ENCODE data around the gene BLNK.

Gene BLNK

DNA sequence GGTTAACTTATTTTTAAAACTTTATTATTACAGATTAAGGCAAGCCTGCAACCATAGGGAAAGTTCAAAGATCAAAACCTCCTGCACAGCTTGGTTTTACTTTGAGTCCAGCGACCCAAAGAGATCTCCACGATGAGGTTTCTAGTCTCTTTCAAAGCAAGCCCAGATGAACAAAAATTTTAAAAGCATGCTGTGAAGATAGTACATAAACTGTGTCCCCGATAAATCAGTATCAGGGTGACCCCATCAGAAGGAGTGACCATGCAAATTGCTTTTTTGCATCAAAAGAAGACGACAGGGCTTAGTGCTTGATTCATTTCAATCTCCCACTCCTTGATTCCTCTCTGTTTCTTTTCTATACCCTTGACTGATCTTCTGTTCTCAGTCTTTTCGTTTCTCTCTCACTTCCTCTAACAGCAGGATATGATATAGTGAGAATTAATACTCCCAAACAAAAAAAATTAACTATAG is 16.8 kb upstream of the BLNK start:
- no peak for DNase-seq (ENCODE audit: low read depth in 2 of 2)

DNA sequence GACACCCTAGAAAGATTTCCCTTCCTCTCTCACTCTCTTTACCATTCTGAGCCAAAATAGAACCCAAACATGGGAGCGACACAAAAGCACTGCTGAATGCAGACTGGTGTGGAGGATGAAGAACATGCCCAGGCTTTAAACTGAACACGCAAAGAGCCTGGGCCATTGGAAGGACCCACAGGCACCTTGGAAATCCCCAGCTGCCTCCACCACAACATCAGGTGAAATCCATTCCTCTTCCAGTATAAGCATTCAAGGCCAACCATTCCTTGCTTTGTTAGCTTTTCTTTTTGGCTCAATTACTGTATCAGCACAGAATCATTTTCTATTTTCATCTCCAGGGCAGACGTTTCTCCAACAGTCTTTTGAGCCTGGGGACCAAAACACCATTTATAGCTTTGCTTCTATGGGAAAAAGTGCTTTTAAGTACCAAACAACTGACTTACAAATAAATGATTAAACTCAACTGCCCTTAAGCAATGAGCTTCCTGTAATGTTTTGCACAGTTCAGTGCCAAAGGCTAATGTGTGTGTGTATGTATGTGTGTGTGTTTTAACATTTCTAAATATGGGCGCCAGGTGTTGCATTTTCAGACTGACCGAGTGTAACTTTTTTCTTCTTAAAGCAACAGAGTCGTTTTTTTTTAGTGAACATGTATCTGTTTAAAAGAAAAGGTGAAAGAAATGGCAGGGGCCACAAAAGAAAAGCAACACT is 16.2 kb upstream of the BLNK start:
- no peak for DNase-seq (ENCODE audit: low read depth in 2 of 2)

DNA sequence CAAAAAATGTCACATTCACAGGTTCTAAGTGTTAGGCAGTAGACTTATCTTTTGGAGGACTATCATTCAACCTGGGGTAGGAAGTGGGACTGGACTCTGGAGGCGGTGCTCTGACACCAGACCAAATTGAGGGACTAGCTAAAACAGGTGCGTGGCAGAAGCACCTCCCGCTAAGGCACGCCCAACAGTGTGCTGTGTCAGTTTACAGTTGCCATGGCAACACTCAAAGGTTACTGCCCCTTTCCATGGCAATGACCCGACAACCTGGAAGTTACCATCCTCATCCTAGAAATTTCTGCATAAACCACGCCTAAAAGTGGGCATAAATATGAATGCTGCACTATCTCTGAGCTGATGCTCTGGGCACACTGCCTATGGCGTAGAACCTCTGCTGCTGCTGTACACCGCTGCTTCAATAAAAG is 14.0 kb upstream of the BLNK start:
- no peak for DNase-seq (ENCODE audit: low read depth in 2 of 2)

DNA sequence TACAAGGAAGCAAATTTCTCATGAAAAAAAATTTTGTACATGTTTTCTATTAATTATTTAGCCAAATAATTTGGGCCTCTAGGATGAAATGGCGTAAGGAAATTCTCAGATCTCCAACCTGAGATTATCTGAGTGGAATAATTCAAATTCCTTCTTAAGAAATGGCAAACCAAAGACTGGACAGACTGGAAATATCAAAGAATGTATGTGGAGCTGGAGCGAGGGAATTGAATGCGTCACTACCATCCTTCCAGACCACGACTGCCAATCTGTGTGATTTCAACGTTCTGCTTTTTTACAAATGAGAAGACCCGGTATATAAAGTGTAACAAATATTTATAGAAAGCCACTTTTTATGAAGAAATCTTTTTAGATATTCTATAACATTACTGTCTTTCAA is 12.4 kb upstream of the BLNK start:
- no peak for DNase-seq (ENCODE audit: low read depth in 2 of 2)

DNA sequence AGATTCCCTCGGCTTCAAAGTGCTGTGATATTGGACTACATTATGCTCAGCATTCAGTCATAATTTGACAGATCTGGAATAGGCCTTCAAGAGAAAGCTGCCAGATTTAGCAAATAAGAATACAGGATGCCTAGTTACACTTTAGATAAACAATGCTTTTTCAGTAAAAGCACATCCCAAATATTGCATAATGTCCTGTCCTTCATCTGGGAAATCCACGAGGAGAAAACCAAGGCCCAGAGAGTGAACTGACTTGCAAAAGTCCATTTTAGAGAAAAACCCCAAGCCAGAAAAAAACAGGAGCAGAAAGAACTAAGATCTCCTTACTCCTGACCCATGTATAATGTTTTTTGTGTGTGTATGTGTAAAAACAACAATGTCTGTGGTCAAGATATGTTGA is 12.0 kb upstream of the BLNK start:
- no peak for DNase-seq (ENCODE audit: low read depth in 2 of 2)

DNA sequence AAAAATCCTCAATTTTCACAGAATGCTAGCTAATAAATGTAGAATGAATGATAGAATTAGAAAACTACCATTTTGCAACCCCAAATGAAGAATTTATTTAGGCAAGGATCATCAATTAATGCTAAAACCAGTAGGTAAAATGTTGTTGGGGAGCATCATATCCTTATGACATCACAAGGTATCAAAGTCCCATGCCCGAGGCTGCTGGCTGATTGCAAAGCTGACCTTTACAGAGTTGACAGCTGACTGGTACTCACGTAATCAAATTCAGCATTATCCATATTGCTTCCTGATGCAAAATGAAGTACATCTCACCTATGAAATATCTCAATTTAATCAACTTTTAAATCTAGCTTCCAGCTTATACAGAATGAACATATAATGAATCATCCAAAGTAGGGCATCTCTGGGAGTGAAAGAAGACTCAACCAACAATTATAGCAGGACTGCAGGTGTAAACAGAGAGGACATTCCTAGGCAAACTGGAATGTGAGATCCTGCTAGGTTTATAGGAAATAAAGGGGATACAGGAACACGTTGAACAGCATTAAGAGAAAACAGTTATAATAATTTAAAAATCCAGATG is 10.2 kb upstream of the BLNK start:
- DNase-seq (ENCODE audit: low read depth in 2 of 2) = no peak

DNA sequence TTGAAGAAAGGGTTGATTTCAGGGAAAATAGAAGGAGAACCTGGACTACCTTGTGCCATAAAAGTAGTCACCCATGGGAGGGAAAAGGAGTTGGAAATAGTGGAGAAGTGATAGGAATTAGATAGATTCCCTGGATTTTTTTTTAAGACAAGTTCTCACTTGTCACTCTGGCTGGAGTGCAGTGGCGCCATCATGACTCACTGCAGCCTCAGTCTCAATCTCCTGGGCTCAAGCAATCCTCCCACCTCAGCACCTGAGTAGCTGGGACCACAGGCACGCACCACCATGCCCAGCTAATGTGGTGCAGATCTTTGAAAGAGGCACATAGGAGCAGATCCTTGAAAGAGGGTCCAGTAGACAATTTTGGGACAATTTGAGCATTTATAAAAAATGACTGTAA is 9.5 kb upstream of the BLNK start:
- no peak for DNase-seq (ENCODE audit: low read depth in 2 of 2)

DNA sequence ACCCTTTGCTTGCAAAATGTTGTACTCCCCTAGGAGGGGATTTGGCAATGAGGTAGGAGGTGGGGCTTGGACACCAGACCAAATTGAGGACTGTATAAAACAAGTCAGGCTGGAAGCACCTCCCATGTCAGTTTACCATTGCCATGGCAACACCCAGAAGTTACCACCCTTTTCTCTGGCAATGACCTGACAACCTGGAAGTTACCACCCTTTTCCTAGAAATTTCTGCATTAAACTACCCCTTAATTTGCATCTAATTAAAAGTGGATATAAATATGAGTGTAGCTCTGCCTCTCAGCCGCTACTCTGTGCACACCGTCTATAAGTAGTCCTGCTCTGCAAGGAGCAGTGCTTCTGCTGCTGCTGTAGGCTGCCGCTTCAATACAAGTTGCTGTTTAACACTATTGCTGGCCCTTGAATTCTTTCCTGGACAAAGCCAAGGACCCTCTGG is 7.8 kb upstream of the BLNK start:
- DNase-seq (ENCODE audit: low read depth in 2 of 2) = no peak

DNA sequence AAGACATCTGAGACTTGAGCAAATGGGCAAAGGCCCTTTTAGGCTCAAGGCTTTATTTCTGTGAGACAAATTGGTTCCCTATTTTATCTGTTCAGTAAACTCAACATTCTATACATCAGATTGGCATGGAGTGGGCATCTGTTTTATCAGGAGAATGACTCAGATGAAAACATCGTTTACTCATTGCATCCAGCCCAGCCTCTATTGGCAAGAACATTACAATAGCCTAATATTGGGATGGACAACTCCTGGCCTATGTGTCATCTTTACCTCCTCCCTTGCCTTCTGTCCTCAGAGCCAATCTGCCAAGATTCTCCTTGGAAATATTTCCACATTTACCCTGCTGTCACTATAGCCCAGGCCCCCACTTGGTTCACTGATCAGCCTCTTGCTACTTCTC is 5.5 kb upstream of the BLNK start:
- no peak for DNase-seq (ENCODE audit: low read depth in 2 of 2)

DNA sequence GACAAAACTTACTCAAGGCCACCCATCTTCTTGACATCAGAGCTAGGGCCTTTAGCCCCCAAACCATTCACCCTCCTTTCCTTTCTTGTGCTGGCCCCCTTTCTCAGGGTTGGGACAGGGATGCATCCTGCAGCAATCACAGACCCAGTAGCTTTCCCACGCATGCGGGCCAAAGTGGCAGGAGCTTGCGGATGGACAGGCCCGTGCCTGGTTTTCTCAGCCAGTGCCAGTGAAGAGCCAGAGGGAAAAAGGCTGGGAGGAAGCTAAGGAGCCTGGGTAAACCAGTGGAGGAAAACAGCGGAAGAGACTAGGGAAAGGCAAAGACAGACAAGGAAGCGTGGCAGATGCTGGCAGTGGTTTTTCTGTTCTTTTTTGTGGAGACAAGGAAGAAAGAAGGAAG is 5.1 kb upstream of the BLNK start:
- no peak for DNase-seq (ENCODE audit: low read depth in 2 of 2)

DNA sequence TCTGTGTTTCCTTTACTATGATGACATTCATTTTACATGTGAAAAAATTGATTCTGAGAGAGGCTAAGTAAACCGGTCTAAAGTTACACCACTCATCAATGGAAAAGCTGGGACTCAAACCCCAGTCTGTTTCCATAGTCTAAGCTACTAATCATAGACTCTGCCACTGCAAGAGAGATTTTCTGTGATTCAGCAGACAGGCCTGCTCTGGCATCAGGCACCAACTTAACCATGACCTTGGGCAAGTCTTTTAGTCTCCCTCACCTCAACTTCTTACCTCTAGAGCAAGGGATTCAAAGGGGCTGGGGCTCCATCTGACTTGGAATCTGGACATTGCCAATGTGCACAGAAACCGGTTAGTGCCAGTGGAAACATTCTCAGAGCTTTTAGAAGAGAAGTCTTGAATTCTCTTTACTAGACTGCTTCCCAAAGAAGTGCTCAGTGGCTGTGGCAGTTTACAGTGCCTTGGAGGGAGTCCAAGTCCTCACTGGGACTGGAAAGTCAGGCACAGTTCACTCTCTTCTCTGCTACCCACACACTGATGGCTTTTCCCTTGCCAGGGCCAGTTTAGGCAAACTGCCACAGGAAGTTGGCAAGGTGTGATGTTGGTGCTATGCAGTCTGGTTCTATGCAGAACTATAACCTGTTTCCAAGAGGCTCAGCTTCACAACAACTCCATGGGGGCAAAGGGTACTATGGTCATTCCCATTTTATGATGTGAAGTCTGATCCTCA is 4.5 kb upstream of the BLNK start:
- DNase-seq (ENCODE audit: low read depth in 2 of 2) = no peak

DNA sequence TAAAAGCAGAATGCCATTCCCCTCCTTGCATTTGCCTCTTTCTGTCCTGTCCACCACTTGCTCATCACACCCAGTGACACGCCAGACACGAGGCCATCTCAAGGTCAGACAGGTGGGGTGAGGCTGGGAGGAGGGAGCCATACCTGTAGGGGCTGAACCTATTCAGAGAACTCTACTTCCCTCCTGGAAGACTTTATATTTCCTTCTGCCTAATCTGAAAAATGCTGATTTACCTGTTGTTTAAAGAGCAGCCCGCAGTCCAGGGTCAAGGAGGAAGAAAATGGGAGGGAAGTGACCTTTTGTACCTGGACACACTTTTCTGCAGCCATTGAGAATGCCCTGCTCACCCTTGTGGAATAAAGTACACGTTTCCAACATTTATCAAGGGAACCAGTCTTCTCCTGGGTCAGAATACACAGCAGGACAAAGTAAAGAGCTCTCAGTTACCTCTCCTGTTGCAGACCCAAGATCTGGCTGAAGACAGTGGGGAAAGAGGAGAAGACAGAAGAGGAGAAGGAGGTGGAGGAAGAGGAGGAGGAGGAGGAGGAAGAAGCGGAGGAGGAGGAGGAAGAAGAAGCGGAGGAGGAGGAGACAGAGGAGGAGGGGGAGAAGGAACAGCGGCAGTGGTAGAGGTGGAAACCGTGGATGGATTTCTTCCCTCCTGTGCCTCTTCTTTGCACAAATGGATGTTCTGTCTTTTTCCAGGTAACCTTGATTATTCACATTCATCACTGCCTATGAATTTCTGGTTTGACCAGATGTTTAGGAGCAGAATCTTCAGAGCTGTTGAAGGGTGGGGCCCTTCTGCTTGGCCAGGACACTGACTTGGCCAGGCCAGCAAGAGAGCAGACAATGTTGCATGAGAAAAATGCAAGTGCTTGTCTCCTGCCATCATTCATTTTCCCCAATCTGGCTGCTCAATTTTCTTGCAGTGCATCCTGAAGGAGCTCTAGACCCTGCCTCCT is 1.2 kb upstream of the BLNK start:
- no peak for DNase-seq (ENCODE audit: low read depth in 2 of 2)

DNA sequence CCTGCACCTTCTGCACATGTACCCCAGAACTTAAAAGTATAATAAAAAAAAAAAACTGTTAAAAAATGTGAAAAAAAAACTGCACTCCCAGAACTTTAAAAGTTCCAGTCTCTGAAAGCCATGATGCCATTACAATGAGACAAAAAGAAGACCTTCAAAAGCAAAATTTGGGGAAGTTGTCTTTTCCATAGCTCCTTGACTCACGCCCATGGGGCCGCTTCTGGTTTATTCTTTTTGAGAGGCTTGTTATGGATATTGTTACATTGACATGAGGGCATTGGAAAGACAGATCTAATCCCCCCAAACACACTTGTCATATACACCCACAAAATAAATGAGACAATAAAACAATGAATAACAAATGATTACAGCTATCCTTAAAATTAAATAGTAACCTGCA is 798 bp downstream of the BLNK start:
- DNase-seq (ENCODE audit: low read depth in 2 of 2) = no peak

DNA sequence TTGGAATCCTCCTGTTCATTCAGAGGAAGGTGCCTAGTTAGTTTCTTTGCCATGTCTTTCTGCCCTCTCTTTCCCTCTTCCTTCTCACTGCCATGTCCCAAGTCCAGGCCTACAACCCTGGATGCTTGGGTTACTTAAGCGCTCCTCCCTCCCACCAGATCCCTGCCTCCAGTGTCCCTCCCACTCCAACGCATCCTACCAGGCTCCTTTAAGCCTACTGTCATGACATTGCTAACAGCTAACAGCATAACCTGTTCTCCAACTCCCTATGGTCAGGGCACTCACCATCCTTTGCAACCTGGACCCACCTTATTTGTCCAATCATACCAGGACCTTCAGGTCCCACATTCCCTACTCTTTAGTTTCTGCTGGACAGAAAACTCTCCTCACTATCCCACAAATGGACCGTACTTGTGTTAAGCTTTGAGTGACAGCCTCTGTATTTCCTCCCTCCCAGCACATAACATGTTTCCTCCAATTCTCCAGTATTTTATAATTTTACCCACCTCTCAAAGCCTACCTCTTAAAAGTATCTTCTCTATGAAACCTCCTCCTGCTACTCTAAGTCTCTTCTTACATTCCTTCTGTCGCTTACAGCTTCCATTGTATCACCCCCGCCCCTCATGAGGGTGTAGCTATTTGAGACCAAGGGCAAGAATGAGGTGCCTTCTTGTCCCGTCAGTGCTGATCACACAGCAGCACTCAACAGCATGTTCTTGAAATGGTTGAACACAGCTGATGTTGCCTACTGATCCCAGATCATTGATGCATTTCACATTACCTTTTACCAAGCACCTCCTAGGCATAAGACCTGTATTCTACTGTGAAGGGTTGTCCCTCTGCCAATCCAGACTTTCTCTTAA is 1.7 kb downstream of the BLNK start:
- DNase-seq (ENCODE audit: low read depth in 2 of 2) = no peak

DNA sequence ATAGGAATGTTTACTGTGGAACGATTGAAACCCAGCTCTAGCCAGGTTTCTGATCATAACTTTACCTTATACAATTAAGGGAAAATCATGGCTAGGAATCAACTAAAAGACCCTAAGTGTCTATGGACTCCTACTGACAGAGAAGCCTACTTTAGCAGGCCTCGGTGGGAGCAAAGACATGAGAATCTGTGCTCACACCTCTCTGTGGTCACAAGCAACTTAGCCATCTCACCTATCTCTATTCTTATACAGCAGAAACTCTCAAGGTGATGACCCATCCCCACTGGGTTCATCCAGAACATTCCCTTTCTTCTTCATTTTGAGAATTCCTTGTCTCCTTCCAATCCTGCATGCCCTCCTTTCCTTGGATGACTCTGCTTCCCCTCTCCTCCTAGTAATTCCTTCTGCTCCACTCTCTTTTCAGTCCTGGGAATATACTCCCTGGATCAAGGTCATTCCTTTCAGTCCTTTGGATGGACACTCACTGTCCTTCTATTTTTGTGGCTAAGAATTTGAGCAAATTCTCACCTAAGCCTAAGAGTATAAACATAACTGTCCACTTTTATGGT is 2.9 kb downstream of the BLNK start:
- DNase-seq (ENCODE audit: low read depth in 2 of 2) = no peak

DNA sequence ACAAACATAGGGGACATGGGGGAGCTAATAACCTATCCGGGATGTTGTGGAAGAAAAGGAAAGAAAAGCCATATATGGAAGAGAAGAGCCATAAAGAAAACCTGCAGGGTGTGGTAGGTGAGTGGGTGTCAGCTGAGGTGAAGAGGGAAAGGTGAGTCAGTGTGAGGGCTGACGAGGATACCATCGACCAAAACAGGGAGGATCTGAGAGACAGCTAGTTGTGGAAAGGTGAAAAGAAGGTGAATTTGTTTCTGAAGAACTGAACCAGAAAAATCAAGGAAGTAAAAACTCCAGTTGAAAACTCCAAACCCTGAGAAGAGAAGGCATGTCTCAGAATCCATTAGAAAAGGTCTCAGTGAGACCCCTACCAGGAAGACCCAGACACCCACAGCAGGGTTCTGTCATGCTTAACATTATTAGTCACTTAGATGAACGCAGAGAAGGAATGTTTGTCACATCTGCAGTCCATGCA is 4.1 kb downstream of the BLNK start:
- DNase-seq (ENCODE audit: low read depth in 2 of 2) = no peak

DNA sequence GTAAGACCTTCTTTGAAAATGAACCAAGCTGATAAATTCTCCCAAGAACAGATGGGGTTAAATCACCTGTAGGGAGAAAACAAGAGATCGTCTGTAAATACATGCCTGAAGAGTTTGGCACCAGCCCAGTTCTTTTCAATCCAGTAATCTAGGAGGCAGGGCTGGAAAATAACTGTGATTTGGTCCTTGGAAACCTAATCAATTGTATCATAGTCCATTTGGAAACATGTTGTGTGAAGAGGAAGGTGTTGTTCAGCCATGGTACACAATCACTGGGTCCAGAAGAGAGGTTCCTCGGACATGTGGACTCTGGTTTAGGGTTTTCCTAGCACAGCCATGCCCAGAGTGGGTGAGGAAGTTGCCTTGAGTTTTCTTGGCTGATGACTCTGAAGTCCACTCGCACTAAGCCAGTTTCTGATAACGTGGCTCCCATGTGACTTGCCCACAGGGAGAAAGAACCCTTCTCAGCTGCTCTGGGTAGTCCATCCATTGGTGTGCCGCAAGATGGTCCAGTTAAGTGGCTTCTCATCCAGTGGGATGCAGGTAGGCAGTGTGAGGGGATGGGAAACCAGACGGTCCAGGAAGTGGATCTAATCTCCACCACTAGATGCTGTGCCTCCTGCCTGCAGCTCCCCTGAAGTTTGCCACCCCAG is 5.1 kb downstream of the BLNK start:
- DNase-seq (ENCODE audit: low read depth in 2 of 2) = no peak

DNA sequence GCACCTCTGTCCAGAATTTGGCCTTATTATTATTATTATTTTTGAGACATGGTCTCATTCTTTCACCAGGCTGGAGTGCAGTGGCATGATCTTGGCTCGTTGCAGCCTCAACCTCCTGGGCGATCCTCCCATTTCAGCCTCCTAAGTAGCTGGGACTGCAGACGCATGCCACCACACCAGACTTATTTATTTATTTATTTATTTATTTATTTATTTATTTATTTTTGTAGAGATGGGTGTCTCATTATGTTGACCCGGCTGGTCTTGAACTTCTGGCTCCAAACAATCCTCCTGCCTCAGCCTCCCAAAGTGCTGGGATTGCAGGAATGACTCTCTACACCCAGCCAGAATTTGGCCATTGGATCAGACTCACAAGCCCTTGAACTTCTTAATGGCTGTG is 6.4 kb downstream of the BLNK start:
- no peak for DNase-seq (ENCODE audit: low read depth in 2 of 2)

DNA sequence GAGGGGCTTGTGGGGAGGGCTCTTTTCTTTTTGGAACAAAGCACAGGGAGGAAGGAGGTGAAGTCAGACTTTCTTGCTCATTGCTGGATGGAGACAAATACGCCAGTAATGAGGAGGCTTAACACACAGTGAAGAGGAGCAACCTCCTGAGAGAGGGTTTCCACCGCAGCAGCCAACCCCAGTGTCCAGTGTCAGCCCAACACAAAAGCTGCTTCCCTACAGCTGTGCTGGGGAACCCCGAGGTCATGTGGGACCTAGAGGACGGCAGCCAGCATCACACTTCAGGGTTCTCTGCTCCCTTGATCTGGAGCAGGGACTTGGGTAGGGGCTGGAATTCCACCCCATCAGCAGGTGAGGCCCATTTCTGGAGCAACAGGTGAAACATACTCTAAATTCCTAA is 7.7 kb downstream of the BLNK start:
- no peak for DNase-seq (ENCODE audit: low read depth in 2 of 2)

DNA sequence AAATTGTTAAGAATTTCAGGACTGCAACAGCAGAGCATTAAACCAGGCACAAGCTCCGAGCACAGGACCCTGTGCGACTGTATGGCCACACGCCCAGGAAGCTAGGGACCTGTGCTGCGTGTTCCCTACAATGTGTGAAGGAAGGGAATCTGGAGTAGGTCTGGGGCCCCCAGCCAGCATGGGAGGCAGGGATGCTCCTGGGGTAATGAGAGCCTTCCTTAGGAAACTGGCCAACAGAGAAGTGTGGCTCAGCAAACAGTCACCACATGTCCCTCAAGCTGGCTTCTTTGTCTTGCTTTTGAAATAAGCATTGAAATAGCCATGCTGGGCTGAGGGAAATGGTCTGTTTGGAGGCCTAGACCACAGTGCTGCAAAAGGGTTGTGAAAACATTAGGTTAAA is 8.2 kb downstream of the BLNK start:
- no peak for DNase-seq (ENCODE audit: low read depth in 2 of 2)
